GM12865 (cell line): ENCODE results near the gene ZBTB18.

Experiments
- DNase-seq: peaks from one replicate; pipeline ENCODE4 v3.0.0; 2010; ENCODE audit warnings: low read depth
- H3K4me3 ChIP-seq: 2 replicates; pipeline ENCODE4 v1.5.1; 2011; ENCODE audit warnings: mild to moderate bottlenecking, low read depth, low read length, control low read depth
- CTCF ChIP-seq: IDR thresholded peaks from 2 replicates; pipeline ENCODE4 v1.5.1; 2011; ENCODE audit warnings: low read length, control low read depth, low read depth, inconsistent platforms; ENCODE audit not compliant: insufficient read depth; ENCODE audit errors: missing control alignments

ZBTB18 gene

DNA sequence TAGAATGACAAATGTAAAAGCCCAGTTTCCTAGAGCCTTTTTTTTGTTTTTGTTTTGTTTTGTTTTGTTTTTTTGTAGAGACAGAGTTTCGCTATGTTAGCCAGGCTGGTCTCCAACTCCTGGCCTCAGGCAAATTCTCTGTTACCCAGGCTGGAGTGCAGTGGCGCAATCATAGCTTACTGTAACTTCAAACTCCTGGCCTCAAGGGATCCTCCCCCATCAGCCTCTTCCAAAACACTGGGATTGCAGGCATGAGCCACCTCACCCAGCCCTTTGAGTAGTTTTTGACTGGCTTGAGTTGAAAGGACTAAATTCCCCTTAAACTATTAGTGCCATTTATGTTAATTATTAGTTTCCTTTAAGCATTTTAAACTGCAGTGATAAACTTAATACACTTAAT lies 28.8 kb upstream of the ZBTB18 start:
- no peak for DNase-seq
- no peak for TF ChIP-seq CTCF
- H3K4me3 ChIP-seq, result no peak overlapping the region

GRCh38 chr1:244022864-244023440 lies 28.1 kb upstream of the ZBTB18 start:
- H3K4me3 ChIP-seq, result no peak overlapping the region
- TF ChIP-seq CTCF, result no peak
- no peak for DNase-seq

- no peak for TF ChIP-seq CTCF
- no peak for DNase-seq
- H3K4me3 ChIP-seq, result no peak overlapping the region
Measured at GRCh38 chr1:244027491-244028145, 23.5 kb upstream of the ZBTB18 start.

- no peak for DNase-seq
- no peak for TF ChIP-seq CTCF
- no peak overlapping the region for H3K4me3 ChIP-seq
Measured at GRCh38 chr1:244028701-244029100, 22.4 kb upstream of the ZBTB18 start.

- no peak for TF ChIP-seq CTCF
- DNase-seq, result no peak
- H3K4me3 ChIP-seq, result no peak overlapping the region
Measured at GRCh38 chr1:244029124-244029523, 22.0 kb upstream of the ZBTB18 start.

GRCh38 chr1:244030481-244031040 lies 20.5 kb upstream of the ZBTB18 start:
- no peak for DNase-seq
- H3K4me3 ChIP-seq, result no peak overlapping the region
- no peak for TF ChIP-seq CTCF
